NCI-H460 (cell line): ENCODE data around the gene JCHAIN. TPM values are rescaled to one million over a fixed set of nuclear protein-coding genes. Genes with fewer than 3 reads are reported as not detected.
A peak's percentile ranks its signal among the peaks of the same experiment; 100 is the strongest.
"Not testable (repeated sequence)": the region's sequence is repeated elsewhere in the genome, so short reads cannot be mapped to it uniquely, and the experiment has no call there.

Experiments used
- DNase-seq: peaks from one replicate; pipeline ENCODE4 v3.0.0-alpha.2; 2016; ENCODE audit warnings: low read depth; ENCODE audit errors: extremely low read depth
- polyA plus RNA-seq: library from polyadenylated mRNA; depleted of rRNA; stranded (reverse); fragments of >200 nt; gene quantifications from 2 replicates; pipeline ENCODE4 v1.2.3, GENCODE V29; 2014; cell fraction: nucleus; rRNA removed
- total RNA-seq: library from RNA; depleted of rRNA; stranded (reverse); fragments of >200 nt; shearing (Covaris generic); gene quantifications from 2 replicates; pipeline ENCODE4 v1.2.3, GENCODE V29; 2014; rRNA removed

JCHAIN gene
- total RNA-seq: not detected in 2 replicates
- polyA plus RNA-seq: not detected in 2 replicates

- DNase-seq: no peak
Measured at GRCh38 chr4:70666369-70666768, at the start of gene JCHAIN. Gene JCHAIN, minus strand, starts transcription at chr4:70666508. Its CDS starts 18 bp downstream, at chr4:70666490.

- DNase-seq: no peak
Measured at GRCh38 chr4:70715097-70715496, 48.8 kb upstream of the JCHAIN start.

GRCh38 chr4:70714079-70714887, 48.0 kb upstream of the JCHAIN start:
- no peak for DNase-seq

GRCh38 chr4:70713453-70714078, 47.3 kb upstream of the JCHAIN start:
- no peak for DNase-seq

GRCh38 chr4:70712604-70713452, 46.5 kb upstream of the JCHAIN start:
- no peak for DNase-seq

GRCh38 chr4:70712150-70712549, 45.8 kb upstream of the JCHAIN start:
- no peak for DNase-seq

GRCh38 chr4:70711599-70711998, 45.3 kb upstream of the JCHAIN start:
- no peak for DNase-seq

- DNase-seq: no peak
Measured at GRCh38 chr4:70709611-70710205, 43.4 kb upstream of the JCHAIN start.

GRCh38 chr4:70706516-70706915, 40.2 kb upstream of the JCHAIN start:
- no peak for DNase-seq

- DNase-seq: no peak
Measured at GRCh38 chr4:70706044-70706461, 39.7 kb upstream of the JCHAIN start.

GRCh38 chr4:70705183-70706043, 39.1 kb upstream of the JCHAIN start:
- DNase-seq: no peak

GRCh38 chr4:70704931-70705182, 38.5 kb upstream of the JCHAIN start:
- no peak for DNase-seq

GRCh38 chr4:70704215-70704930, 38.1 kb upstream of the JCHAIN start:
- DNase-seq: peak; percentile 63

- no peak for DNase-seq
Measured at GRCh38 chr4:70703619-70704214, 37.4 kb upstream of the JCHAIN start.

- not testable (repeated sequence) for DNase-seq
Measured at GRCh38 chr4:70702592-70702991, 36.3 kb upstream of the JCHAIN start.

GRCh38 chr4:70701271-70701670, 35.0 kb upstream of the JCHAIN start:
- no peak for DNase-seq

- no peak for DNase-seq
Measured at GRCh38 chr4:70700712-70701111, 34.4 kb upstream of the JCHAIN start.

- DNase-seq: not testable (repeated sequence)
Measured at GRCh38 chr4:70698435-70698834, 32.1 kb upstream of the JCHAIN start.

- DNase-seq: not testable (repeated sequence)
Measured at GRCh38 chr4:70694633-70695032, 28.3 kb upstream of the JCHAIN start.
